B cell (primary cell): ENCODE measurements around the gene COQ9. TPM values are rescaled to one million over a fixed set of nuclear protein-coding genes. Genes with fewer than 3 reads are reported as not detected.

Experiments
- ATAC-seq: fragments of 200-7000 bp; cut with Tn5 transposase; one replicate; pipeline ENCODE4 v1.10.0; 2021; ENCODE audit warnings: low read depth, mild to moderate bottlenecking, moderate number of reproducible peaks, moderate library complexity
- CTCF ChIA-PET: fragments of 350-600 bp; sonication (Branson Sonifier 250); formaldehyde crosslinking; loops from one replicate; lab custom pipeline; 2021; ENCODE audit warnings: antibody characterized with exemption, inconsistent platforms; lab: Charles Lee
- POLR2A ChIA-PET: fragments of 350-600 bp; sonication (Branson Sonifier 250); formaldehyde crosslinking; loops from one replicate; lab custom pipeline; 2021; ENCODE audit warnings: antibody characterized with exemption; lab: Charles Lee
- DNase-seq: peaks from one replicate; pipeline ENCODE4 v3.0.0; 2013
- H2AFZ ChIP-seq: 2 replicates; pipeline ENCODE4 v1.6.1; 2012; ENCODE audit warnings: mild to moderate bottlenecking, low read depth, low read length; ENCODE audit not compliant: insufficient read depth, poor library complexity, severe bottlenecking
- H3K27ac ChIP-seq, 2 donors: 1 replicate in 1 of 2; 2 replicates in 1 of 2; pipeline ENCODE4 v1.5.1; 2012 to 2013; ENCODE audit warnings: low read length in 2 of 2, mild to moderate bottlenecking in 2 of 2, moderate library complexity in 1 of 2
- H3K27me3 ChIP-seq, 4 experiments: fragments of 200-600 bp in 1 of 4; sonication (generic) in 1 of 4; replicated peaks in 1 of 4; 1 replicate in 2 of 4; 2 replicates in 2 of 4; pipeline versions ENCODE4 v1.6.1 to v1.7.0; 2013 to 2016; ENCODE audit warnings: low read length in 3 of 4, mild to moderate bottlenecking in 2 of 4, mixed read lengths in 1 of 4, moderate library complexity in 1 of 4; ENCODE audit not compliant: insufficient read depth in 4 of 4, control insufficient read depth in 3 of 4; ENCODE audit errors: control extremely low read depth in 1 of 4
- H3K36me3 ChIP-seq, 2 experiments: replicated peaks in 1 of 2; 1 replicate in 1 of 2; 2 replicates in 1 of 2; pipeline versions ENCODE4 v1.6.1 to v1.7.1; 2013; ENCODE audit warnings: low read length in 1 of 2; ENCODE audit not compliant: insufficient read depth in 2 of 2, control insufficient read depth in 1 of 2; ENCODE audit errors: control extremely low read depth in 1 of 2, extremely low read depth in 1 of 2
- H3K4me1 ChIP-seq, 2 donors: fragments of 200-600 bp in 1 of 2; sonication (generic) in 1 of 2; 1 replicate in 1 of 2; 2 replicates in 1 of 2; pipeline versions ENCODE4 v1.5.1 to v1.6.1; 2013 to 2017; ENCODE audit warnings: low read length in 2 of 2; ENCODE audit not compliant: control insufficient read depth in 2 of 2, insufficient read depth in 2 of 2
- H3K4me2 ChIP-seq: replicated peaks from 2 replicates; pipeline ENCODE3; 2012; ENCODE audit warnings: mild to moderate bottlenecking, low read depth, low read length; ENCODE audit not compliant: poor library complexity, severe bottlenecking
- H3K4me3 ChIP-seq, 5 experiments: fragments of 200-600 bp in 1 of 5; sonication (generic) in 1 of 5; 1 replicate in 3 of 5; 2 replicates in 2 of 5; pipeline versions ENCODE4 v1.5.1 to v1.7.0; 2011 to 2016; ENCODE audit warnings: low read length in 4 of 5, mild to moderate bottlenecking in 4 of 5, low read depth in 2 of 5, control low read depth in 1 of 5, moderate library complexity in 1 of 5; ENCODE audit not compliant: insufficient read depth in 1 of 5; ENCODE audit errors: control extremely low read depth in 1 of 5, extremely low read depth in 1 of 5
- H3K79me2 ChIP-seq: fragments of 200-600 bp; sonication (generic); one replicate; pipeline ENCODE4 v1.6.0; 2016; ENCODE audit warnings: low read length; ENCODE audit not compliant: control insufficient read depth, insufficient read depth
- H3K9ac ChIP-seq: fragments of 200-600 bp; sonication (generic); 2 replicates; pipeline ENCODE4 v1.6.1; 2017; ENCODE audit warnings: mild to moderate bottlenecking, low read length, moderate library complexity
- H3K9me3 ChIP-seq, 3 donors: one replicate each; pipeline versions ENCODE4 v1.6.1 to v1.7.1; 2013; ENCODE audit warnings: low read length in 2 of 3; ENCODE audit not compliant: control insufficient read depth in 2 of 3, insufficient read depth in 1 of 3; ENCODE audit errors: control extremely low read depth in 1 of 3
- H4K20me1 ChIP-seq: 2 replicates; pipeline ENCODE4 v1.6.0; 2012; ENCODE audit warnings: mild to moderate bottlenecking, low read length; ENCODE audit not compliant: insufficient read depth, control insufficient read depth, poor library complexity, severe bottlenecking
- H3K27ac Mint-ChIP-seq: one replicate; pipeline ENCODE4 v1.8.0; 2021; ENCODE audit warnings: mixed read lengths
- H3K27me3 Mint-ChIP-seq: one replicate; pipeline ENCODE4 v1.8.0; 2021; ENCODE audit warnings: mixed read lengths
- H3K4me1 Mint-ChIP-seq: one replicate; pipeline ENCODE4 v1.8.0; 2021; ENCODE audit warnings: mixed read lengths
- H3K4me3 Mint-ChIP-seq: one replicate; pipeline ENCODE4 v1.8.0; 2021; ENCODE audit warnings: mixed read lengths
- H3K9me3 Mint-ChIP-seq: one replicate; pipeline ENCODE4 v1.8.0; 2022; ENCODE audit warnings: mixed read lengths; ENCODE audit not compliant: insufficient read depth
- EZH2 ChIP-seq: IDR thresholded peaks from 2 replicates; pipeline ENCODE4 v1.6.1; 2012; ENCODE audit warnings: borderline replicate concordance, low read depth, mild to moderate bottlenecking, moderate library complexity, low read length; ENCODE audit not compliant: insufficient read depth, poor library complexity, severe bottlenecking
- WGBS: methylation state at CpG from one replicate; pipeline ENCODE4 v1.1.5; 2013; ENCODE audit warnings: missing lambda C conversion rate; ENCODE audit not compliant: insufficient coverage; 5-methylcytosine and 5-hydroxymethylcytosine counted together
- intact Hi-C: fragments of 100-400 bp; cut with micrococcal nuclease; formaldehyde crosslinking; loops from one replicate; pipeline ENCODE4 v1.10.0; 2022
- polyA plus RNA-seq: library from polyadenylated mRNA; depleted of rRNA; stranded (reverse); fragments of >200 nt; gene quantifications from 2 replicates; pipeline ENCODE4 v1.2.3, GENCODE V29; 2012
- total RNA-seq, 2 donors: library from RNA; stranded (reverse); fragments of 120-200 nt in 1 of 2; gene quantifications; 1 replicate in 1 of 2; 2 replicates in 1 of 2; pipeline versions ENCODE4 v1.2.3 to v1.2.4, GENCODE V29; 2013 to 2022
- TF ChIP-seq, protein P1 (sequence below): fragments of 200-600 bp; IDR thresholded peaks from one replicate; pipeline ENCODE4 v1.8.0; 2022; ENCODE audit warnings: antibody characterized with exemption, mild to moderate bottlenecking

COQ9 gene
- total and polyA plus RNA-seq, 2 donors (not counting 1 experiment from before 2014, with no cell fraction given) = 41.5 to 53.0 TPM

DNA sequence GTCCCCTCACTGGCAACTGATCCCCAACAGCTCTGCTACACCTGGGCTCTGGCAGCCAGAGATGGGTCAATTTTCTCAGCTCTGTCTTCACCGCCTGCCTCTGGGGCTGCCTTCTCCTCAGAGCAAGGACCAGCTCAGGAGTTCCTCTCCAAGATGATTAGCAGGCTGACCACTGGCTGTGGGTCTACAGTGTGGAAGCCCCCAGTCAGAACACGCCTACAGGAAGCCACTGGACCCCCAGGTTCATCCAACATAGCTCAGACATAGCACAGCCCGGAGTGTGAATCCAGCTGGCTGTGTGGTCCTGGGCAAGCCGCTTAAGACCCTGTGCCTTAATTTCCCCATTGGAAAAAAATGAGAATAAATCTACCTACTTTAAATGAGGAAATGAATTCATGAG is 34.1 kb downstream of the COQ9 start:
- Histone ChIP-seq H2AFZ (no peak overlapping the region), H3K27me3 (peaks cover 0 to 26% (median 3%) of the 10 kb centered on the region in 4 experiments), H3K36me3 (no peaks in the 10 kb centered on the region), H4K20me1 (no peaks in the 10 kb centered on the region), H3K27ac (no peak overlapping the region), H3K4me3 (no peak overlapping the region), H3K4me1 (peaks cover 29 to 41% of the 10 kb centered on the region in 2 donors), H3K79me2 (no peaks in the 10 kb centered on the region), H3K9ac (no peak overlapping the region), H3K4me2 (no peak overlapping the region), H3K9me3 (no peaks in the 10 kb centered on the region)
- WGBS = 94% methylated on average over 2 of the region's 4 CpGs
- Mint-ChIP-seq H3K9me3 (no peaks in the 10 kb centered on the region), H3K27ac (no peak overlapping the region), H3K4me3 (no peak overlapping the region), H3K4me1 (peaks cover 32% of the 10 kb centered on the region), H3K27me3 (peaks cover 17% of the 10 kb centered on the region)
- TF ChIP-seq EZH2 = no peak
- TF ChIP-seq, protein P1, sequence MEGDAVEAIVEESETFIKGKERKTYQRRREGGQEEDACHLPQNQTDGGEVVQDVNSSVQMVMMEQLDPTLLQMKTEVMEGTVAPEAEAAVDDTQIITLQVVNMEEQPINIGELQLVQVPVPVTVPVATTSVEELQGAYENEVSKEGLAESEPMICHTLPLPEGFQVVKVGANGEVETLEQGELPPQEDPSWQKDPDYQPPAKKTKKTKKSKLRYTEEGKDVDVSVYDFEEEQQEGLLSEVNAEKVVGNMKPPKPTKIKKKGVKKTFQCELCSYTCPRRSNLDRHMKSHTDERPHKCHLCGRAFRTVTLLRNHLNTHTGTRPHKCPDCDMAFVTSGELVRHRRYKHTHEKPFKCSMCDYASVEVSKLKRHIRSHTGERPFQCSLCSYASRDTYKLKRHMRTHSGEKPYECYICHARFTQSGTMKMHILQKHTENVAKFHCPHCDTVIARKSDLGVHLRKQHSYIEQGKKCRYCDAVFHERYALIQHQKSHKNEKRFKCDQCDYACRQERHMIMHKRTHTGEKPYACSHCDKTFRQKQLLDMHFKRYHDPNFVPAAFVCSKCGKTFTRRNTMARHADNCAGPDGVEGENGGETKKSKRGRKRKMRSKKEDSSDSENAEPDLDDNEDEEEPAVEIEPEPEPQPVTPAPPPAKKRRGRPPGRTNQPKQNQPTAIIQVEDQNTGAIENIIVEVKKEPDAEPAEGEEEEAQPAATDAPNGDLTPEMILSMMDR = no peak
- ChIA-PET POLR2A (interaction anchor here (0.6 kb wide), 1 partner anchor 105 kb away, joined by 3 read pairs; no protein-coding TSS in a partner anchor), CTCF (interaction anchor here (2.6 kb wide), 1 partner anchor 39 kb away, joined by 8 read pairs; no protein-coding TSS in a partner anchor)
- DNase-seq = no peak
- intact Hi-C loops = no loop called here
- ATAC-seq = no peak

DNA sequence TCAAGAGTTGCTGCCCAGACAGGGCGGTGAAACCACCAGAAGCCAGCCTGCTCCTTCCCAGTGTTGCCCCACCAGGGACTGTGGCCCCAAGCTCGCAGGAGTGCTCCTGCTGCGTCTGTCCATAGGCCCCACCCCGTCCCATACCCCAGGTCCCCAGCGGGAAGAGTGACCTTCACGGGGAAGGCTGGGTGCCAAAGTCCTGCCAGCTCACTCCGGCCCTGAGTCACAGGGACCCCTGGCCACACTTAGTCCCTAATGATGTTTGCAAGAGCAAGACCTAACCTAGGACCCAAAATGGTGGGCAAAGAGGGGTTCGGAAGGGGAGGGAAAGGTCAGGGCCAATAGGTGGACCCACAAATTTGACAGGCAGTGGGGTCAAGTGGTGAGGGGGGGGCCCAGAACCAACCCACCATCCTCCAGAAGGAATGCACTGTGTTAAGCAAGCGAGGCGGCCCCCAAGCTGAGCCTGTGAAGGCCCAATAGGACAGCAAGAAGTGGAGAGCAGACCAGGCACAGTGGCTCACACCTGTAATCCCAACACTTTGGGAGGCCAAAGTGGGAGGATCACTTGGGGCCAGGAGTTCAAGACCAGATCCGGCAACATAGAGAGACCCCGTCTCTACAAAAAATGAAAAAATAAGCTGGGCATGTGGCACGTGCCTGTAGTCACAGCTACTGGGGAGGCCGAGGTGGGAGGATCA is 35.7 kb downstream of the COQ9 start:
- H4K20me1 ChIP-seq = no peaks in the 10 kb centered on the region
- no peak overlapping the region for H2AFZ ChIP-seq
- TF ChIP-seq EZH2 = no peak
- TF ChIP-seq, protein P1 = no peak
- intact Hi-C loops = no loop called here
- H3K9ac ChIP-seq = no peak overlapping the region
- no peaks in the 10 kb centered on the region for H3K79me2 ChIP-seq
- no peak overlapping the region for H3K27ac ChIP-seq
- no peak overlapping the region for H3K4me2 ChIP-seq
- no peak overlapping the region for H3K4me3 Mint-ChIP-seq
- H3K9me3 Mint-ChIP-seq = no peaks in the 10 kb centered on the region
- no peak for ATAC-seq
- H3K4me1 Mint-ChIP-seq = peaks cover 33% of the 10 kb centered on the region
- 96% methylated on average over 12 of the region's 14 CpGs for WGBS
- no peak for DNase-seq
- no peaks in the 10 kb centered on the region for H3K9me3 ChIP-seq
- H3K4me1 ChIP-seq = peaks cover 30 to 36% of the 10 kb centered on the region in 2 donors
- no peak overlapping the region for H3K27ac Mint-ChIP-seq
- ChIA-PET CTCF (interaction anchor here (0.6 to 1.2 kb wide), 3 partner anchors 9 to 164 kb away, joined by 4 to 5 read pairs (median 4); no protein-coding TSS in a partner anchor), POLR2A (no interaction called here)
- H3K27me3 ChIP-seq = peaks cover 0 to 22% (median 3%) of the 10 kb centered on the region in 4 experiments
- no peaks in the 10 kb centered on the region for H3K36me3 ChIP-seq
- peaks cover 17% of the 10 kb centered on the region for H3K27me3 Mint-ChIP-seq
- H3K4me3 ChIP-seq = no peak overlapping the region
